B cell (primary cell): ENCODE results near the gene TAS1R2. TPM values are rescaled to one million over a fixed set of nuclear protein-coding genes. Genes with fewer than 3 reads are reported as not detected.

ENCODE experiments used
- ATAC-seq: fragments of 200-7000 bp; cut with Tn5 transposase; one replicate; pipeline ENCODE4 v1.10.0; 2021; ENCODE audit warnings: low read depth, mild to moderate bottlenecking, moderate number of reproducible peaks, moderate library complexity
- CTCF ChIA-PET: fragments of 350-600 bp; sonication (Branson Sonifier 250); formaldehyde crosslinking; loops from one replicate; lab custom pipeline; 2021; ENCODE audit warnings: antibody characterized with exemption, inconsistent platforms; lab: Charles Lee
- POLR2A ChIA-PET: fragments of 350-600 bp; sonication (Branson Sonifier 250); formaldehyde crosslinking; loops from one replicate; lab custom pipeline; 2021; ENCODE audit warnings: antibody characterized with exemption; lab: Charles Lee
- DNase-seq: peaks from one replicate; pipeline ENCODE4 v3.0.0; 2013
- H2AFZ ChIP-seq: 2 replicates; pipeline ENCODE4 v1.6.1; 2012; ENCODE audit warnings: mild to moderate bottlenecking, low read depth, low read length; ENCODE audit not compliant: insufficient read depth, poor library complexity, severe bottlenecking
- H3K27ac ChIP-seq, 2 donors: 1 replicate in 1 of 2; 2 replicates in 1 of 2; pipeline ENCODE4 v1.5.1; 2012 to 2013; ENCODE audit warnings: low read length in 2 of 2, mild to moderate bottlenecking in 2 of 2, moderate library complexity in 1 of 2
- H3K27me3 ChIP-seq, 4 experiments: fragments of 200-600 bp in 1 of 4; sonication (generic) in 1 of 4; replicated peaks in 1 of 4; 1 replicate in 2 of 4; 2 replicates in 2 of 4; pipeline versions ENCODE4 v1.6.1 to v1.7.0; 2013 to 2016; ENCODE audit warnings: low read length in 3 of 4, mild to moderate bottlenecking in 2 of 4, mixed read lengths in 1 of 4, moderate library complexity in 1 of 4; ENCODE audit not compliant: insufficient read depth in 4 of 4, control insufficient read depth in 3 of 4; ENCODE audit errors: control extremely low read depth in 1 of 4
- H3K36me3 ChIP-seq, 2 experiments: replicated peaks in 1 of 2; 1 replicate in 1 of 2; 2 replicates in 1 of 2; pipeline versions ENCODE4 v1.6.1 to v1.7.1; 2013; ENCODE audit warnings: low read length in 1 of 2; ENCODE audit not compliant: insufficient read depth in 2 of 2, control insufficient read depth in 1 of 2; ENCODE audit errors: control extremely low read depth in 1 of 2, extremely low read depth in 1 of 2
- H3K4me1 ChIP-seq, 2 donors: fragments of 200-600 bp in 1 of 2; sonication (generic) in 1 of 2; 1 replicate in 1 of 2; 2 replicates in 1 of 2; pipeline versions ENCODE4 v1.5.1 to v1.6.1; 2013 to 2017; ENCODE audit warnings: low read length in 2 of 2; ENCODE audit not compliant: control insufficient read depth in 2 of 2, insufficient read depth in 2 of 2
- H3K4me2 ChIP-seq: replicated peaks from 2 replicates; pipeline ENCODE3; 2012; ENCODE audit warnings: mild to moderate bottlenecking, low read depth, low read length; ENCODE audit not compliant: poor library complexity, severe bottlenecking
- H3K4me3 ChIP-seq, 5 experiments: fragments of 200-600 bp in 1 of 5; sonication (generic) in 1 of 5; 1 replicate in 3 of 5; 2 replicates in 2 of 5; pipeline versions ENCODE4 v1.5.1 to v1.7.0; 2011 to 2016; ENCODE audit warnings: low read length in 4 of 5, mild to moderate bottlenecking in 4 of 5, low read depth in 2 of 5, control low read depth in 1 of 5, moderate library complexity in 1 of 5; ENCODE audit not compliant: insufficient read depth in 1 of 5; ENCODE audit errors: control extremely low read depth in 1 of 5, extremely low read depth in 1 of 5
- H3K79me2 ChIP-seq: fragments of 200-600 bp; sonication (generic); one replicate; pipeline ENCODE4 v1.6.0; 2016; ENCODE audit warnings: low read length; ENCODE audit not compliant: control insufficient read depth, insufficient read depth
- H3K9ac ChIP-seq: fragments of 200-600 bp; sonication (generic); 2 replicates; pipeline ENCODE4 v1.6.1; 2017; ENCODE audit warnings: mild to moderate bottlenecking, low read length, moderate library complexity
- H3K9me3 ChIP-seq, 3 donors: one replicate each; pipeline versions ENCODE4 v1.6.1 to v1.7.1; 2013; ENCODE audit warnings: low read length in 2 of 3; ENCODE audit not compliant: control insufficient read depth in 2 of 3, insufficient read depth in 1 of 3; ENCODE audit errors: control extremely low read depth in 1 of 3
- H4K20me1 ChIP-seq: 2 replicates; pipeline ENCODE4 v1.6.0; 2012; ENCODE audit warnings: mild to moderate bottlenecking, low read length; ENCODE audit not compliant: insufficient read depth, control insufficient read depth, poor library complexity, severe bottlenecking
- H3K27ac Mint-ChIP-seq: one replicate; pipeline ENCODE4 v1.8.0; 2021; ENCODE audit warnings: mixed read lengths
- H3K27me3 Mint-ChIP-seq: one replicate; pipeline ENCODE4 v1.8.0; 2021; ENCODE audit warnings: mixed read lengths
- H3K4me1 Mint-ChIP-seq: one replicate; pipeline ENCODE4 v1.8.0; 2021; ENCODE audit warnings: mixed read lengths
- H3K4me3 Mint-ChIP-seq: one replicate; pipeline ENCODE4 v1.8.0; 2021; ENCODE audit warnings: mixed read lengths
- H3K9me3 Mint-ChIP-seq: one replicate; pipeline ENCODE4 v1.8.0; 2022; ENCODE audit warnings: mixed read lengths; ENCODE audit not compliant: insufficient read depth
- EZH2 ChIP-seq: IDR thresholded peaks from 2 replicates; pipeline ENCODE4 v1.6.1; 2012; ENCODE audit warnings: borderline replicate concordance, low read depth, mild to moderate bottlenecking, moderate library complexity, low read length; ENCODE audit not compliant: insufficient read depth, poor library complexity, severe bottlenecking
- WGBS: methylation state at CpG from one replicate; pipeline ENCODE4 v1.1.5; 2013; ENCODE audit warnings: missing lambda C conversion rate; ENCODE audit not compliant: insufficient coverage; 5-methylcytosine and 5-hydroxymethylcytosine counted together
- intact Hi-C: fragments of 100-400 bp; cut with micrococcal nuclease; formaldehyde crosslinking; loops from one replicate; pipeline ENCODE4 v1.10.0; 2022
- polyA plus RNA-seq: library from polyadenylated mRNA; depleted of rRNA; stranded (reverse); fragments of >200 nt; gene quantifications from 2 replicates; pipeline ENCODE4 v1.2.3, GENCODE V29; 2012
- total RNA-seq, 2 donors: library from RNA; stranded (reverse); fragments of 120-200 nt in 1 of 2; gene quantifications; 1 replicate in 1 of 2; 2 replicates in 1 of 2; pipeline versions ENCODE4 v1.2.3 to v1.2.4, GENCODE V29; 2013 to 2022
- TF ChIP-seq, protein P1 (sequence below): fragments of 200-600 bp; IDR thresholded peaks from one replicate; pipeline ENCODE4 v1.8.0; 2022; ENCODE audit warnings: antibody characterized with exemption, mild to moderate bottlenecking

The TAS1R2 gene
- total and polyA plus RNA-seq, 2 donors (not counting 1 experiment from before 2014, with no cell fraction given) = not detected

DNA sequence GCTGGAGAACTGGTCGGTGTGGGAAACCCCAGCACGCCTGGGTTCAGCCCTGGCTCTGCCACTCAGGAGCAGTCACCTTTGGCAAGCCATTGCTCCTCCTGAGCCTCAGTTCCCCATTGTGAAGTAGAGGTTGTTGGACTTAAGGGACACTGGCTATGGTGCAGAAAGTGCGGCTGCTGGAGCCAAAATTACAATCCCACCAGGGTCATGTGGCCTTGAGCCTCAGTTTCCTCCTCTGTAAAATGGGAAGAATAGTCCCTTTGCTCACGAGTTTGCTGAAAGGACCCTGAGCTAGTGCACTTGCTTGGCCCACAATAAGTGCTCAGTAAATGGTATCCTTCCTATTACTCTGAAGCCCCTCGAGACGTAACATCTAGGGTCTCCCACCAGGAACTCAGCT lies 14.6 kb upstream of the TAS1R2 start:
- H3K27me3 ChIP-seq = no peaks in the 10 kb centered on the region
- no peak overlapping the region for H3K4me3 ChIP-seq
- no peak overlapping the region for H3K27ac Mint-ChIP-seq
- ATAC-seq (no peak), DNase-seq (no peak)
- POLR2A ChIA-PET = no interaction called here
- H3K4me1 ChIP-seq = peaks cover 0 to 2% of the 10 kb centered on the region in 2 donors
- H3K4me2 ChIP-seq = no peak overlapping the region
- no peak overlapping the region for H2AFZ ChIP-seq
- no peak for TF ChIP-seq EZH2
- TF ChIP-seq, protein P1, sequence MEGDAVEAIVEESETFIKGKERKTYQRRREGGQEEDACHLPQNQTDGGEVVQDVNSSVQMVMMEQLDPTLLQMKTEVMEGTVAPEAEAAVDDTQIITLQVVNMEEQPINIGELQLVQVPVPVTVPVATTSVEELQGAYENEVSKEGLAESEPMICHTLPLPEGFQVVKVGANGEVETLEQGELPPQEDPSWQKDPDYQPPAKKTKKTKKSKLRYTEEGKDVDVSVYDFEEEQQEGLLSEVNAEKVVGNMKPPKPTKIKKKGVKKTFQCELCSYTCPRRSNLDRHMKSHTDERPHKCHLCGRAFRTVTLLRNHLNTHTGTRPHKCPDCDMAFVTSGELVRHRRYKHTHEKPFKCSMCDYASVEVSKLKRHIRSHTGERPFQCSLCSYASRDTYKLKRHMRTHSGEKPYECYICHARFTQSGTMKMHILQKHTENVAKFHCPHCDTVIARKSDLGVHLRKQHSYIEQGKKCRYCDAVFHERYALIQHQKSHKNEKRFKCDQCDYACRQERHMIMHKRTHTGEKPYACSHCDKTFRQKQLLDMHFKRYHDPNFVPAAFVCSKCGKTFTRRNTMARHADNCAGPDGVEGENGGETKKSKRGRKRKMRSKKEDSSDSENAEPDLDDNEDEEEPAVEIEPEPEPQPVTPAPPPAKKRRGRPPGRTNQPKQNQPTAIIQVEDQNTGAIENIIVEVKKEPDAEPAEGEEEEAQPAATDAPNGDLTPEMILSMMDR = no peak
- H3K4me1 Mint-ChIP-seq = peaks cover 4% of the 10 kb centered on the region
- H3K4me3 Mint-ChIP-seq = no peak overlapping the region
- intact Hi-C loops = no loop called here
- H3K9ac ChIP-seq = no peak overlapping the region
- H3K27ac ChIP-seq = no peak overlapping the region
- WGBS = 92% methylated on average over 6 of the region's 6 CpGs
- H3K27me3 Mint-ChIP-seq = no peaks in the 10 kb centered on the region
- no peaks in the 10 kb centered on the region for H3K9me3 ChIP-seq
- H3K9me3 Mint-ChIP-seq = no peaks in the 10 kb centered on the region
- H3K36me3 ChIP-seq = peaks cover 0 to 3% of the 10 kb centered on the region in 2 experiments
- H3K79me2 ChIP-seq = no peaks in the 10 kb centered on the region
- no peaks in the 10 kb centered on the region for H4K20me1 ChIP-seq
- CTCF ChIA-PET = interaction anchor here (1.1 to 1.9 kb wide), 2 partner anchors 10 to 277 kb away, joined by 6 to 8 read pairs; no protein-coding TSS in a partner anchor

DNA sequence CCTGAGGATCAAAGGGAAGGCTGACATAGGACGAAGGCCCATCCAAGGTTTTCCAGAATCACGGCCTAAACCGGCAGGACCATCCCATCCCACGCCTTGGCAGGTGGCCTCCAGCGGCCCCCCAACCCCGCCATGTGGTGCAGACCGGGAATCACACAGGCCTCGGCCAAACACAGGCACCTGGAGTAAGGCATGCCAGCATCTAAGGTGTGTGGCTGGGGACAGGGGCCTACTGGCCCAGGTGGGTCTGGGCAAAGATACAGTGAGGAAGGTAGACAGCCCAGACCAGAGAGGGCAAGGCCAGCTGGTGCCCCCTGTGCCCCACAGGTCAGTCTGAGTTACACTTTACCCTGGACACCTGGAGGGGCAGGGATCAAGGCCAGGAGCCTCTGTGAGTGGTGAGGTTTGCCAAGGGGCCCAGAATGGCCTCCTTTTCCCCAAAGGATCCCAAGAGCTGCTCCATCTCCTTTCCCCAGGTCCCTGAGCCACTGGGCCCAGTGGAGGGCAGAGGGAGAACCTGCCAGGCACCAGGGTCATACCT lies 12.7 kb upstream of the TAS1R2 start:
- no peak overlapping the region for H3K4me3 ChIP-seq
- ATAC-seq = no peak
- H3K27ac ChIP-seq = no peak overlapping the region
- H3K4me3 Mint-ChIP-seq = no peak overlapping the region
- H3K4me2 ChIP-seq = no peak overlapping the region
- peaks cover 0 to 4% of the 10 kb centered on the region in 2 donors for H3K4me1 ChIP-seq
- H3K79me2 ChIP-seq = no peaks in the 10 kb centered on the region
- H2AFZ ChIP-seq = no peak overlapping the region
- peaks cover 0 to 3% of the 10 kb centered on the region in 2 experiments for H3K36me3 ChIP-seq
- ChIA-PET POLR2A (no interaction called here), CTCF (no interaction called here)
- no peaks in the 10 kb centered on the region for H4K20me1 ChIP-seq
- no peak overlapping the region for H3K9ac ChIP-seq
- whole genome bisulfite sequencing = 90% methylated on average over 8 of the region's 8 CpGs
- no peaks in the 10 kb centered on the region for H3K27me3 ChIP-seq
- TF ChIP-seq, protein P1 = no peak
- no peak for TF ChIP-seq EZH2
- H3K27me3 Mint-ChIP-seq = peaks cover 6% of the 10 kb centered on the region
- no peaks in the 10 kb centered on the region for H3K9me3 ChIP-seq
- no peaks in the 10 kb centered on the region for H3K9me3 Mint-ChIP-seq
- peaks cover 5% of the 10 kb centered on the region for H3K4me1 Mint-ChIP-seq
- DNase-seq = no peak
- intact Hi-C loops = no loop called here
- no peak overlapping the region for H3K27ac Mint-ChIP-seq
